Measurements from ENCODE around the gene SMTNL2. TPM values are rescaled to one million over a fixed set of nuclear protein-coding genes. Genes with fewer than 3 reads are reported as not detected.
"Not testable (repeated sequence)": the region's sequence is repeated elsewhere in the genome, so short reads cannot be mapped to it uniquely, and the experiment has no call there.

Gene SMTNL2
- total RNA-seq, 4 donors from 2014 or later = 3.0 to 7.2 (median 4.7) TPM

- DNase-seq (ENCODE audit: extremely low spot score) = no peak
- intact Hi-C loops (cut with DNase I) = no loop called here
- Histone ChIP-seq H3K27me3 (peaks cover 0 to 34% (median 0%) of the 10 kb centered on the region in 4 donors), H3K4me1 (no peaks in the 10 kb centered on the region), H3K36me3 (no peaks in the 10 kb centered on the region), H3K9me3 (peaks cover 0 to 4% (median 0%) of the 10 kb centered on the region in 4 donors), H3K4me3 (no peak overlapping the region), H3K27ac (replicated peaks in 1 of 4) (no peak overlapping the region)
- no peak for TF ChIP-seq EP300 (IDR thresholded peaks at IDR 0.05)
- TF ChIP-seq POLR2AphosphoS5 (IDR thresholded peaks at IDR 0.05) = no peak
- TF ChIP-seq CTCF (IDR thresholded peaks at IDR 0.05) = no peak
- TF ChIP-seq POLR2A (IDR thresholded peaks at IDR 0.05; ENCODE audit: low read depth) = no peak
- WGBS = 26% methylated on average over 2 of the region's 2 CpGs
Measured at GRCh38 chr17:4648741-4649140, 64.4 kb downstream of the SMTNL2 start.

- Histone ChIP-seq H3K4me3 (no peak overlapping the region), H3K9me3 (no peaks in the 10 kb centered on the region), H3K36me3 (no peaks in the 10 kb centered on the region), H3K27me3 (peaks cover 0 to 37% (median 1%) of the 10 kb centered on the region in 4 donors), H3K27ac (replicated peaks in 1 of 4) (no peak overlapping the region), H3K4me1 (no peaks in the 10 kb centered on the region)
- 68% methylated on average over 5 of the region's 5 CpGs for WGBS
- DNase-seq (ENCODE audit: extremely low spot score) = no peak
- TF ChIP-seq POLR2AphosphoS5 (IDR thresholded peaks at IDR 0.05) (no peak), POLR2A (IDR thresholded peaks at IDR 0.05; ENCODE audit: low read depth) (no peak), CTCF (IDR thresholded peaks at IDR 0.05) (no peak), EP300 (IDR thresholded peaks at IDR 0.05) (no peak)
- intact Hi-C loops (cut with DNase I) = no loop called here
Measured at GRCh38 chr17:4652997-4653396, 68.7 kb downstream of the SMTNL2 start.

DNA sequence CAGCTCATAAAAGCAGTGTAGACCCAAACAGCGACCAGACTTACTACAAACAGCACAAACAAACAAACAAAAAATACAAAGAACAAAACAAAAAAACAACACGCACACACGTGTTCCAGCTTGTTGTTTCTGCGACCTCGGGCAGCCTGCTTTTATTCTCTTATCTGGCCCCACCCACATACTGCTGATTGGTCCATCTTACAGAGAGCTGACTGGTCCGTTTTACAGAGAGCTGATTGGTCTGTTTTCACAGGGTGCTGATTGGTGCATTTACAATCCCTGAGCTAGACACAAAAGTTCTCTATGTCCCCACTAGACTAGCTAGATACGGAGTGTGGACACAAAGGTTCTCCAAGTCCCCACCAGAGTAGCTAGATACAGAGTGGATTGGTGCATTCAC, 71.6 kb downstream of the SMTNL2 start:
- H3K27ac ChIP-seq (replicated peaks in 1 of 4); H3K4me3 ChIP-seq; H3K4me1 ChIP-seq; DNase-seq (ENCODE audit: extremely low spot score); H3K36me3 ChIP-seq; intact Hi-C loops (cut with DNase I); H3K9me3 ChIP-seq: not testable (repeated sequence)
- peaks cover 0 to 43% (median 3%) of the 10 kb centered on the region in 4 donors for H3K27me3 ChIP-seq
- WGBS = 87% methylated on average over 7 of the region's 7 CpGs

GRCh38 chr17:4657678-4658077, 73.3 kb downstream of the SMTNL2 start:
- Histone ChIP-seq H3K27ac (replicated peaks in 1 of 4) (no peak overlapping the region), H3K36me3 (no peaks in the 10 kb centered on the region), H3K4me1 (no peaks in the 10 kb centered on the region), H3K9me3 (no peaks in the 10 kb centered on the region), H3K27me3 (peaks cover 0 to 33% (median 3%) of the 10 kb centered on the region in 4 donors), H3K4me3 (no peak overlapping the region)
- 84% methylated on average over 2 of the region's 2 CpGs for WGBS
- intact Hi-C loops (cut with DNase I) = no loop called here
- no peak for DNase-seq (ENCODE audit: extremely low spot score)
- no peak for TF ChIP-seq POLR2A (IDR thresholded peaks at IDR 0.05; ENCODE audit: low read depth)
- TF ChIP-seq EP300 (IDR thresholded peaks at IDR 0.05) = no peak
- no peak for TF ChIP-seq CTCF (IDR thresholded peaks at IDR 0.05)
- TF ChIP-seq POLR2AphosphoS5 (IDR thresholded peaks at IDR 0.05) = no peak

Small RNA genes within 50 kb of the gene (small RNA-seq; reads per million reads assigned to genes)
- gene RNU6-955P = 0 reads per million in 3 donors

Other genes with a start within 250 kb of the SMTNL2 start
- gene UBE2G1, start 217.9 kb upstream of the SMTNL2 start, total RNA-seq = 10 to 100 TPM; 53.7 to 84.3 (median 61.2) TPM
- gene SPNS3, start 150.6 kb upstream of the SMTNL2 start, total RNA-seq = under 1 TPM in 1 of 4 donors, not detected in 3; 0.17 TPM
- 10 to 100 TPM in 3 of 4 donors, 1 to 10 TPM in 1; 10.0 to 19.9 (median 18.8) TPM for gene SPNS2, start 85.6 kb upstream of the SMTNL2 start, total RNA-seq
- gene MYBBP1A, start 29.1 kb upstream of the SMTNL2 start, total RNA-seq = 10 to 100 TPM; 31.6 to 45.4 (median 36.1) TPM
- gene GGT6, start 24.0 kb upstream of the SMTNL2 start, total RNA-seq = not detected
- gene ALOX15, start 57.1 kb downstream of the SMTNL2 start, total RNA-seq = not detected
- 10 to 100 TPM; 17.0 to 35.0 (median 24.0) TPM for gene PELP1, start 119.6 kb downstream of the SMTNL2 start, total RNA-seq
- 10 to 100 TPM; 25.4 to 41.4 (median 31.4) TPM for gene ARRB2, start 126.1 kb downstream of the SMTNL2 start, total RNA-seq
- gene MED11, start 146.9 kb downstream of the SMTNL2 start, total RNA-seq = 10 to 100 TPM; 23.3 to 36.4 (median 26.6) TPM
- gene ZMYND15, start 155.3 kb downstream of the SMTNL2 start, total RNA-seq = under 1 TPM in 3 of 4 donors, not detected in 1; 0.23 to 0.50 (median 0.42) TPM
- gene CXCL16, start 155.4 kb downstream of the SMTNL2 start, total RNA-seq = 10 to 100 TPM in 2 of 4 donors, 1 to 10 TPM in 2; 5.8 to 21.7 (median 9.4) TPM
- not detected for gene TM4SF5, start 187.4 kb downstream of the SMTNL2 start, total RNA-seq
- 1 to 10 TPM in 3 of 4 donors, under 1 TPM in 1; 0.86 to 3.3 (median 2.6) TPM for gene VMO1, start 201.8 kb downstream of the SMTNL2 start, total RNA-seq
- gene GLTPD2, start 204.4 kb downstream of the SMTNL2 start, total RNA-seq = not detected
- gene PSMB6, start 211.6 kb downstream of the SMTNL2 start, total RNA-seq = 100 to 1,000 TPM; 162 to 205 (median 190) TPM
- gene PLD2, start 222.6 kb downstream of the SMTNL2 start, total RNA-seq = 10 to 100 TPM in 3 of 4 donors, 1 to 10 TPM in 1; 9.6 to 15.2 (median 12.0) TPM
- 10 to 100 TPM; 28.8 to 55.2 (median 38.8) TPM for gene MINK1, start 248.8 kb downstream of the SMTNL2 start, total RNA-seq